VCaP (cell line): ENCODE measurements around the gene FHIT.
"Not testable (repeated sequence)": the region's sequence is repeated elsewhere in the genome, so short reads cannot be mapped to it uniquely, and the experiment has no call there.

Source experiments
- H3K27ac ChIP-seq: fragments of 450-650 bp; 2 replicates; pipeline ENCODE4 v1.5.1; 2017
- TF ChIP-seq, protein P1 (sequence below): fragments of 450-650 bp; conservative IDR thresholded peaks from 2 replicates; pipeline ENCODE4 v1.5.1; 2017; ENCODE audit warnings: mild to moderate bottlenecking, moderate library complexity

The FHIT gene

DNA sequence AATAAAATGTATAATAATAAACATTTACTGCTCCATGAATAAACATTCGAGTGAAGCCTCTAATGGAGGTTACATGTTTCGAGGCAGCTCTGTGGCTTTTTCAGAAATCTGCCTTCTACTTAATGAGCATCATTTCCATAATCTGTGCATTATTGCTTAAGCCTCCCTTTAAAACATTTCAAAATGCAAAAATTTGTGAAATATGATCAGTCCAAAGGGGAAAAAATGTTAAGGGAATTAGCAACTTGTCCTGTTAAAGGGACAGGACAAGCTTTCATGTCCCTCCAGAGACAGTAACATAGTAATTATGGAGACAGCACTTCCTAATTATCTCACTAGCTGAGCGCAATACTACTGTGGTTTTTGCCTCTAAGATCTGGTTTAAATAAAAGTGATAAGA lies 1314.8 kb downstream of the FHIT start:
- H3K27ac ChIP-seq, result no peak overlapping the region
- TF ChIP-seq, protein P1, sequence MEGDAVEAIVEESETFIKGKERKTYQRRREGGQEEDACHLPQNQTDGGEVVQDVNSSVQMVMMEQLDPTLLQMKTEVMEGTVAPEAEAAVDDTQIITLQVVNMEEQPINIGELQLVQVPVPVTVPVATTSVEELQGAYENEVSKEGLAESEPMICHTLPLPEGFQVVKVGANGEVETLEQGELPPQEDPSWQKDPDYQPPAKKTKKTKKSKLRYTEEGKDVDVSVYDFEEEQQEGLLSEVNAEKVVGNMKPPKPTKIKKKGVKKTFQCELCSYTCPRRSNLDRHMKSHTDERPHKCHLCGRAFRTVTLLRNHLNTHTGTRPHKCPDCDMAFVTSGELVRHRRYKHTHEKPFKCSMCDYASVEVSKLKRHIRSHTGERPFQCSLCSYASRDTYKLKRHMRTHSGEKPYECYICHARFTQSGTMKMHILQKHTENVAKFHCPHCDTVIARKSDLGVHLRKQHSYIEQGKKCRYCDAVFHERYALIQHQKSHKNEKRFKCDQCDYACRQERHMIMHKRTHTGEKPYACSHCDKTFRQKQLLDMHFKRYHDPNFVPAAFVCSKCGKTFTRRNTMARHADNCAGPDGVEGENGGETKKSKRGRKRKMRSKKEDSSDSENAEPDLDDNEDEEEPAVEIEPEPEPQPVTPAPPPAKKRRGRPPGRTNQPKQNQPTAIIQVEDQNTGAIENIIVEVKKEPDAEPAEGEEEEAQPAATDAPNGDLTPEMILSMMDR, result no peak

DNA sequence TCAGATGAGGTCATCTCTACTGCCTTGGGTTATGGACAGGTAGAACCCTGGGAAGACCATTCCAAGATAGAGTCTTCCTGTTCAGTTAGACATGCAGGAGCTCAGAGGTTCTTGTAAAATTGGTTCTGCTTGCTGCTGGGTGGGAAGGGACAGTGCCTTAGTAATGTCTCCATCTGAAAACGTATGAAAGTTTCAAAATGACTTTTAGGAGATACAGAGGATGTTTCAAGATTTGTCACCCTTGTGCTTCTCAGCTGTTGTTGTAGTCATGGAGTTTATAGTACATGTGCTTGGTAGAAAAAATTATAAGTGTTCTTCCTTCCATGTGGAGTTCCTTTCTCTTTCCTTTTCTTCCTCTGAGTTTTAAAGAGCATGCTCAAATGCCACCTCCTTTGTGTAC lies 1316.2 kb downstream of the FHIT start:
- no peak overlapping the region for H3K27ac ChIP-seq
- TF ChIP-seq, protein P1, result no peak

DNA sequence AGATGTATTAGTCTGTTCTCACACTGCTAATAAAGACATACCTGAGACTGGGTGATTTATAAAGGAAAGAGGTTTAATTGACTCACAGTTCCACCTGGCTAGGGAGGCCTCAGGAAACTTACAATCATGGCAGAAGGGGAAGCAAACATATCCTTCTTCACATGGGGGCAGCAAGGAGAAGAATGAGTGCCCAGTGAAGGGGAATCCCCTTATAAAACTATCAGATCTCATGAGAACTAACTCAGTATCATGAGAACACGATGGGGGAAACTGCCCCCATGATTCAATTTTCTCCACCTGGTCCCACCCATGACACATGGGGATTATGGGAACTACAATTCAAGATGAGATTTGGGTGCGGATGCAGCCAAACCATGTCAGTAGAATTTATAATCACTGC lies 1316.7 kb downstream of the FHIT start:
- not testable (repeated sequence) for H3K27ac ChIP-seq

DNA sequence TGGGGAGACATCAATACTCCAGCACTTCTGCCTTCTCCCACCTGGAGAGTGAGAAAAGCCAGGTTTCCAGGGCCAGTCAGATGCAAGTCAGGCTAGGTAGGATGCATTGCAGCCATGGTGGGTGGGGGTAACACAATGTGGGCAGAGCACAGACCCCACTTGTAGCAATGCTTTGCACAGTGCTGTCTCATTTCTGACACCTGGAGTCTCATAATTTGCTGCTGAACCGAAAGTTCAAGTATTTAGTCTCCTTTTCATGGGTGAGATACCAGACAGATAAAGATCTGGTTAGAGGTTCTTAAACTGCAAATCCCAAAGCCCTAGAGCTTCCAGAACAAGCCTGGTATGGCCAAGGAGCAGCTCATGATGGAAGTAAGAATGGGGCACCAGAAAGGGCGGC lies 1321.1 kb downstream of the FHIT start:
- TF ChIP-seq, protein P1, result no peak
- H3K27ac ChIP-seq, result no peak overlapping the region

DNA sequence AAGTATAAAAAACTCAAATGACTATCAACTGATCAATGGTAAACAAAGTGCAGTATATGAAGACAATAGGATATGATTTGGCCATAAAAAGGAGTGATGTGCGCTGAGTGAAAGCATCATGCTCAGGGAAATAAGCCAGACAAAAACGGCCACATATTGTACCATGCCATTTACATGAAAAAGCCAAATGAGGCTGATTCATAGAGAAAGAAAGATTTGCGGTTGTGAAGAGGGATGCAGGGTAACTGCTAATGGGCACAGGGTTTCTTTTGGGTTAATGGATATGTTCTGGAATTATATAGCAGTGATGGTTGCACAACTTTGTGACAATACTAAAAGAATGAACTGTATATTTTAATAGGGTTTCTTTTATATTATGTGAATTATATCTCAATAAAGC lies 1324.2 kb downstream of the FHIT start:
- TF ChIP-seq, protein P1, result no peak
- no peak overlapping the region for H3K27ac ChIP-seq

DNA sequence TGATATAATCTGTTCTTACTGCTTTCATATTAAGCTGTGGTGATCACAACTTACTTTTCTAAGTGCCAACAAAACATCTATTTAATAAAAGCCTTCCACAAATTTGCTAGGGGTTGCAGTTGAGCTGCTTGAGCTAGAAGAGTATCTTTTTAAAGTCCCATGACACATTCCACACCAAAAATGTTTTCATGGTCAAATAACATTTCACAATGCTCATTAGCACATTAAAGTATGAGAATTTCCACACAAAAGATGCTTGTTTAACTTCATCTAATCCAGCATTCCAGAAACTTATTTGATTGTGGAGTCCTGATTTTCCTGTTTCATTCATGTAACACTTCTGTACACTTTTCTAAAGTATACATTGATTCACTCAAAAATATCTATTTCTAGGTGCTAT lies 1325.3 kb downstream of the FHIT start:
- TF ChIP-seq, protein P1, result no peak
- H3K27ac ChIP-seq, result no peak overlapping the region

DNA sequence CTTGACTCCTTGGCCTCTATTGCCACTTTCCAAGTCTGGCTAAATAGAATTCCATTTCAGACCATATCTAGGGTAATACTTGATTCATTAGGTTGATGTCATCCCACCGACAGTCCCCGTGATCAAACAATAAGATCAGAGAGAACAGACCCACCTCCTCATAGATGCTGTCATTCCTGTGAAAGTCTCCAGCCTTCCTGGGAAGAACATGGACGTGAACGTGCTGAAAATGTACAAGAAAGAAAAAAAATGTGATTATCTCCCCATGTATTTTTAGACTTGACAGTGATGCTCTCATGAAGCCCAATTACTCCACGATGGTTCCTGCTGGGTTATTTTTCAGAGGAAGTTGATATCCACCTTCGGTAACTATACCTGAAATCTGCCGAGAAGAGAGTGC lies 1329.1 kb downstream of the FHIT start:
- TF ChIP-seq, protein P1, result no peak
- no peak overlapping the region for H3K27ac ChIP-seq

DNA sequence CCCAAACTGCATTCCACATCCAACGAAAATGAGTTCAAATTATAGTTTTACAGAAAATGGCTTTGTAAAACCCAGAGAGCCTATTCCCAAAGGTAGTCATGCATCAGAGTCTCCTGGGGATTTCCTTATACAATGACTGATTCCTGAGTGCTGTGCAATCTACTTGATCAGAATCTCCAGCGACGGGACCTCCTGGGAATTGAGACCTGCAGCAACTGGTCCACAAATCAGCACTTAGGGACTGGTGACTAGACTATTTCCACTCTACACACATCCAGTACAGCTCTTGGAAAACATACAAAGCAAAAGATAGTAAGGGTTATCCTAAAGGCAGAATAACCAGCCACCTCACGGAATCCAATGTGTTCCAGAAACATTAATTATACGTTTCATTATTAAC lies 1330.4 kb downstream of the FHIT start:
- TF ChIP-seq, protein P1, result no peak
- H3K27ac ChIP-seq, result no peak overlapping the region
